Adipose tissue (tissue), 3 donors: ENCODE measurements around the gene IARS2. TPM values are rescaled to one million over a fixed set of nuclear protein-coding genes. Genes with fewer than 3 reads are reported as not detected.

Experiments
- polyA plus RNA-seq, 3 donors: library from polyadenylated mRNA; stranded (reverse); fragments of 200-250 nt; gene quantifications; one replicate each; pipeline ENCODE4 v1.2.3, GENCODE V29; 2013
- donor health status: healthy with polysubstance abuse.
- donor health status: Bipolar disorder and iron deficiency.
- donor health status: healthy.

IARS2 gene
- polyA plus RNA-seq, 3 donors = 23.3 to 70.9 (median 39.8) TPM

Other genes with a start within 250 kb of the IARS2 start
- gene SLC30A10, start 165.6 kb upstream of the IARS2 start, polyA plus RNA-seq = under 1 TPM in 1 of 3 donors, not detected in 2; 0.03 TPM
- 10 to 100 TPM; 30.2 to 32.6 (median 31.0) TPM for gene EPRS1, start 47.6 kb upstream of the IARS2 start, polyA plus RNA-seq
- 10 to 100 TPM in 2 of 3 donors, 1 to 10 TPM in 1; 6.8 to 17.5 (median 17.1) TPM for gene BPNT1, start 4.3 kb upstream of the IARS2 start, polyA plus RNA-seq
- gene RAB3GAP2, start 178.3 kb downstream of the IARS2 start, polyA plus RNA-seq = 1 to 10 TPM; 4.5 to 8.4 (median 8.4) TPM